Measurements from ENCODE around the gene ACAA1.

The ACAA1 gene

DNA sequence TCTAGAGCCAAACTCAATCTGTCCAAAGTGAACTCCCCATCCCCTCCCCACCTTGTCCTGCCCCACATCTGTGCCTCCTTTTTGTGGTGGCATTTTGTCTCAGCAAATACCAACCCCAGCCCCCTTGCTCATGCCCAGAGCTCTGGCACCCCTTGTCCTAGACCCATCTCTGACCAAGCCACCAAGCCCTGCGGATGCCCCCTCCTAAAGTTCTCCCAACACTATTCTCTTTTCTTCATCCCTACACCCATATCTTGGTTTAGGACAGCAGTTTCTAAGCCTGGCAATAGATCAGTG, 17.7 kb downstream of the ACAA1 start:
- no peak for DNase-seq (ENCODE audit: low spot score)

DNA sequence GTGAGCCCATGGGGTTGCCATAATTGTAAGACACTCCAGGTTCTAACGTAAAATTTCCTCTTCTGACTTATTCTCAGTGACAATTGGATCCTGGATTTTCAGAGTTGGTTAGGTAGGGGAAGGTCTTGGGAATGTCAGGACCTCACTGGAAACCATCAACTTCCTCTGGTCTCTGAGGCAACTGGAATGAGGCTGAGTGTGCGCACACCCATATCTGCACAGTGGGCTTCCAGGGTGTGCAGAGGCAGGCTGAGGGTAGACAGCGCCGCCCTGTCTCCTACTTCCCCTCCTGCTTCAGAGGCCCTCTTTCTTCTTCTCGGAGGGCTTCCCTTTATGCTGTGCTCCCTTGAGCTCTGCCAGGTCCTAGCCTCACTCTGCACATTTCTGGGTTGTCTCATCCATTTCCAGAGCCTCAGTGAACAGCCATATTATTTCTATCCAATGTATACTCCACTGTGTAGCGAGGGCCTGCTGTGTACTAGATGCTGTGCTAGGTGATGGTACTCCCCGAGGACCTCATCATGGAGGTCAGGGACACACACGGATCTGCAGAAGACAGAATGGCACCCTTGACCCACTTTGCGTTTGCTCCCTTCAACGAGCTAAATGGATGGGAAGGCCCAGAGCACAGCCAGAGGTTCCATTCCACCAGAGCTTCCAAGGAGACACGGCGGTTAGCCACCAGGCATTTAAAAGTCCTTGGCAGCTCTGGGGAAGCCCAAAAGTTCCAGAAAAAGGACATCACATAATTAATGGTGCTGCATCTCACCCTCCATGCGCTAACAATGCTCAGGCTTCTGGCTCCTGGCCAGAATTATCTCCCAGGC, 18.3 kb downstream of the ACAA1 start:
- DNase-seq (ENCODE audit: low spot score) = no peak

DNA sequence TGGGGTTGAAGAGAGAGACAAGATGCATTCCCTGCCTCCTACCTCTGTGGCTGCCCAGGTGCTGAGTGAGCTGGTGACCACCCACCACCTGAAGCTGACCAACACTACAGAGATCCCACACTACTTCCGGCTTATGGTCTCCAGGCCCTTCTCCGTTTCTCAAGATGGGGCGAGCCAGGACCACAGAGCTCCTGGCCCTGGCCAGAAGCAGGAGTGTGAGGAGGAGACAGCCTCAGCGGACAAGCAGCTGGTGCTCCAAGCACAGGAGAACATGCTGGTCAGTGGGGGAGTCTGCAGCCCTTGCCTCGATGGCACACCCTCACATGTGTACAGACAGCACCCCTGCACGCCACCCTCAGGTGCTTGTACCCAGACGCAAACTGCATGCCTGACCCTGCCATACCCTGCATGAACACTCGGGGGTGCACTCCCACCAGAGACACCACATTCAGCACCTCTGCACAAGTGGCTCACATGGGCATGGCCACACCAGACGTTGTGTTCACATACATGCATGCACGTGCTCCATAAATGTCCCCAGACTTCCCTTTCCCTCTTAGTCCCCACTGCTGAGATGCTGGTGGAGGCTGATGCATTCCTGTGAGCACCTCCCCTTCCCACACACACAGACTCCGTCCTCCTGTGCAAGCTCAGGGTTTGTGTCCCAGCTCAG, 19.0 kb downstream of the ACAA1 start:
- peak; percentile 40 for DNase-seq (ENCODE audit: low spot score)

DNA sequence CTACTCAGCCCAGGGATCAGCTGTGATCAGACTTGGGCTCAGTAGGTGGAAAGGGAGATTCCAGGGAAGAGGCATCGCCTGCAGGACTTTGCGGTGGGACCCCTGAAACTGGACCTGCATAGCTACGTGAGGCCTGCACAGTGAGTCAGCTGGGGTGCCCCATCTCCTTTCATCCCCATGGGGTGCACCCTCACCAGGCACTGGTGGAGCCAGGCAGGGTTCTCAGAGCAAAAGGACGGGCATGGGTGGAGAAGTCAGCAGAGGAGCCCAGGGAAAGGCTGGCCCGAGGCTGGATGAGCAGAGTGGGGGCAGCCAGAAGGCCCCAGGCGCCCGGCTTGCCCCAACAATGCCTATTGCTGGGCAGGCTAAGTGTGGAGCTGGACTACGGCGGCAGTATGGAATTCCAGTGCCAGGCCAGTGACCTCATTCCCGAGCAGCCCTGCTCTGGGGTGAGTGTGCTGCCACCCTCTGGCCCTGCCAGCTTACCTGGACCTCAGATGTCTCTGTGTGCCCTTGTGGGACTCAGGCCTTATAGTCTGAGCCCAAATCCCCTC, 19.7 kb downstream of the ACAA1 start:
- DNase-seq (ENCODE audit: low spot score) = no peak

DNA sequence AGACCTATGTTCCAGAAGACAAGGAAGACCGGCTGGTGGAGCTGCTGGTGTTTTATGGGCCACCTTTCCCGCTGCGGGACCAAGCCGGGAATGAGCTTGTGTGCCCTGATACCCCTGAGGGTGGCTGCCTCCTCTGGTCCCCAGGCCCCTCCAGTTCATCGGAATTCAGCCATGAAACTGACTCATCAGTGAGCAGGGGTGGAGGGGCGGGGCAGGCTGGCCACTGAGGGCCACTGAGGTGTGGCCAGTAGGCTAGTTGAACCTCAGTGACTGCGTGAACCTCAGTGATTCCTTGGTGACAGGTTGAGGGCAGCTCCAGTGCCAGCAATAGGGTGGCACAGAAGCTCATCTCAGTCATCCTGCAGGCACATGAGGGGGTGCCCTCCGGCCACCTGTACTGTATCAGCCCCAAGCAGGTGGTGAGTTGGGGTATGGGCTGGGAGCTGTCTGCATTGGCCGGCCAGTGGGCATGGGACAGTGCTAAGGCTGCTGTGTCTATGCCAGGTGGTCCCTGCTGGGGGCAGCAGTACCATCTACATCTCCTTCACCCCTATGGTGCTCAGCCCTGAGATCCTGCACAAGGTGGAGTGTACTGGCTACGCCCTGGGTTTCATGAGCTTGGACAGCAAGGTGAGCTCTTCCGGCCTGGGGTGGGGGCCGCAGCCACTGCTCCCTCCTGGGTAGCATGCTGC, 20.3 kb downstream of the ACAA1 start:
- DNase-seq (ENCODE audit: low spot score) = no peak

DNA sequence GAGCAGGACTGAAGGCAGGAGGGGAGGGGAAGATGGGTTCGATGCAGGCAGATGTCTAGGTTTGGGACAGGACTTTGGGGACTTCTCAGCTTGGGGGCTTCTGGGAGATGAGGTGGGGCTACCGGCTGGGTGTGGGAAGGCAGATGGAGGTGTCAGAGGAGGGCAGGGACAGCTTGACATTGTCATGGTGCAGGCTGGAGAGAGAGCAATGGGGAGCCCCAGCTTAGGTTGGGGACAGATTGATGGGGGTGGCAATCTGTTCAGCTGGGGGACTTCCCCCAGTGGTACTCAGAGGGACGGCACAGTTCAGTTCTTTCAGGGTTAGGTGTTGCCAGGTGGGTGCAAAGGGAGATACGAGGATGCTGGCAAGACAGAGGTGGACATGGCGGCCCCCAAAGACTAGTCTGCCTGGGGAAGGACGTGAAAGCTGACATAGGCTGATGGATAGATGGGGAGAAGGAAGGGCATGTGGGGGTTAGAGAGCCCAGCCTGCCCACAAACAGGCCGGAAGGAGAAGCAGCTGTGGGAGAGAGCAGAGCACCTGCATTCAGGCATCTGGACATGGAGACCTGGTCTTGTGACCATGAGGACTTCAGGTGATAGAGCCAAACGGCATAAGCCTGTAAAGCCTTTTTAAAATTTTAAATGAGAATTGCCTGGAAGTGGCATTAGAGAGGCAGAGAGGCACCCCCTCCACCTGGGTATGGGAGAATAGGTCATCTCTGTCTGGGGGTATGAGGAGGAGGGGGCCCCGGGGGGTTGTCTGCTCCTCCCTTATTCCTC, 21.1 kb downstream of the ACAA1 start:
- no peak for DNase-seq (ENCODE audit: low spot score)

DNA sequence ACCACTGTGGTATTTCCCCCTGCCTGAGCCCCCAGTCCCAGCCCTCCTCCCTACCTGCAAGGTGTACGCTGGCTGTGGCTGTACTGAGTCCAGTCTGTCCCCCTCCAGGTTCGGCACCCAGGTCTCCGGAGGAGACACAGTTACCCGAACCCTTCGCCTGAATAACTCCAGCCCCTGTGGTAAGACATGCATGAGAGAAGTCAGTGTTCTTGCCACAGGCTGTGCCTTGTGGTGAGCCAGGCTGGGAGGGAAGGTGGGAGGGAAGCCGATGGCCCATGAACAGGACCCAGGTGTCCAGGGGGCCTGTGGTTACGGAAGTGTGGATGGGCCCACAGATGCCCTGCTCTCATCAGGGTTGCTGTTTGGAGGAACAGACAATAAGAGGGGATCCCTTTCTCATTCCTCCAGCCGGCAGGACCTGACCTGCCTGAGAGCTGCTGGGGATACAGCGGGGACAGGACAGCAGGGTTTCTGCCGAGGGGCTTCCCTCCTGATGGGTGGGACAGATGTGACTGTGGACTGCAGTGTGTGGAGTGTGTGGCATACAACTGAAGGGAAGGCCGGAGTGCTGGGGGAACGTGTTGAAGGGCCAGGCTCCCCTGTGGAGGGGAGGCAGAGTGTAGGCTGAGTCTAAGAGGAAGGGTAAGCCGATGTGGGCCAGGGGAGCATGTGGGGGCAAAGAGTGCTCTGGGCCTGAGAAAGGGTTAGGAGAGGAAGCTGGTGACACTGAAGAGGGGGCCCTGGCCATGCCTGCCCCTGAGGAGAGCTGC, 21.9 kb downstream of the ACAA1 start:
- no peak for DNase-seq (ENCODE audit: low spot score)

DNA sequence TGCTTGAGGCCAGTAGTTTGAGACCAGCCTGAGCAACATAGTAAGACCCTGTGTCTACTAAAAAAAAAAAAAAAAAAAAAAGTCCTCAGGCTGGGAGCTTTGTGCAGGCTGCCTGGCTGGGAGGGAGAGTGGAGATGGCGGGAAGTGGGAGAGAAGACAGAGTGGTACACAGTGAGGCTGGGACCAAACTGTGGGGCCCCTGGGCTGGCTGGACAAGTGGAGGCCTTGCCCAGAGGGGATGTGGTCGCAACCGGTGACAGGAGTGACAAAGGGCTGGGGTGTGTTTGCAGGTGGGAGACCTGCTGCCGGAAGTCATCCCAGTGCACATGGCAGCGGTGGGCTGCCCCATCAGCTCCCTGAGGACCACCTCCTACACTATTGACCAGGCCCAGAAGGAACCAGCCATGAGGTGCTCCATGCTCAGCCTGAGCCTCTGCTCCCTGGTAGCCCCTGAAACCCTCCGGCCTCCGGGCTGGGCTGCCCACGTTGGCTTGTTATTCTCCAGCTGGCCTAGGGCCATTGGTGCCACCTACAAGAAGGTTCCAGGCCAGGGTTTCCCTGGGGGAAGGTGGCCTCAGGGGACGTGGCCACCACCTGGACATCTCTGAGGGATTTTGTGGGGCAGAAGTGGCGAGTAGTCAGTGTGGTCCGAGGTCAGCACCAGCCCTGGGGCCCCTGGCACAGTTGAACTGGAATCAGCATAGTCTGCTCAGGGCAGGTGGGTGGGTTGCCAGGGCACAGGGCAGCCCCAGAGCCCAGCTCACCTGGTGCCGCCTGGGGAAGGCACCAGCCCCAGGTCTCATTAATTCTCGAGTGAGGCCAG, 22.7 kb downstream of the ACAA1 start:
- DNase-seq (ENCODE audit: low spot score) = no peak

DNA sequence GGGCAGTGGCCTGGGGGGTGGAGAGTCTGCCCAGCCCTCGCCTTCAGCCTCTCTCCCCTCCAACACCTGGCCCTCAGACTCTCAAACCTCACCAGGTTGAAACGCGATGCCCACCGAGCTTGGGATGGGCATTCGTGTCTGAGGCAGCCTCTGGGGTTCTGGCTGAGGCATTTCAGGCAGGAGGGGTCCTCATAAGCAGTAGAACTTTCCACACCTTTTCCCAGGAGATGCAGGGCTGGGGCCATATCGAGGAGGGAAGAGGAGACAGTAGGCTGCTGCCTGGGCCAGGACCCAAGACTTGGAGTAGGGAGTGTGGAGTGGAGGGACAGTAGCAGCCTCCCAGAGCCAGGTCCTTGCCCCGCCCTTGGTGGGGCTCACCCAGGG, 24.6 kb downstream of the ACAA1 start:
- no peak for DNase-seq (ENCODE audit: low spot score)

DNA sequence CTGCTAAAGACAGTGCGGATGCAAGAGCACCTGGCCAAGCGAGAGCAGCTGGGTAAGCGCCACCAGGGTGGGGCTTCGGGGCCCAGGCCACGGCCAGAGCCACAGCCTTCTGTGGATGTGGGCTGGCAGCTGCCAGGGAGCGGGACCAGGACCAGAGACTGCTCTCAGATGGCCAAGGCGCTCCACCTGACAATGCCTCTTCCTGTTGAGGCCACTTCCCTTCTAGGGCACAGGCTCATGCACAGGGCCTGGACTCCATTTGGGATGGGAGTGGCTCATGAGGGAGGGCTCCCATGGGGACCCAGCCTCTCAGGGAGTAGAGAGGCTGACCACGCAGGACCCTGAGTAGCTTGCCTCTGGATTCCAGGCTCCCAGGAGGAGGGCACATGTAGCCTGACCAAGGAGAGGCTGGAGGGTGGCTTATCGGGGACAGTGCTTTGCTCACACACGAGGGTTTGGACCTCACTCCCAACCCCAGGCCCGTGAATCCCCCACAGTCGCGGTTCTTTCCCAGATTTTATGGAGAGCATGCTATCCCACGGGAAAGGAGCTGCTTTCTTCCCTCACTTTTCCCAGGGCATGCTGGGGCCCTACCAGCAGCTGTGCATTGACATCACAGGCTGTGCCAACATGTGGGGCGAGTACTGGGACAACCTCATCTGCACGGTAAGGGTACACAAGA, 25.1 kb downstream of the ACAA1 start:
- no peak for DNase-seq (ENCODE audit: low spot score)

DNA sequence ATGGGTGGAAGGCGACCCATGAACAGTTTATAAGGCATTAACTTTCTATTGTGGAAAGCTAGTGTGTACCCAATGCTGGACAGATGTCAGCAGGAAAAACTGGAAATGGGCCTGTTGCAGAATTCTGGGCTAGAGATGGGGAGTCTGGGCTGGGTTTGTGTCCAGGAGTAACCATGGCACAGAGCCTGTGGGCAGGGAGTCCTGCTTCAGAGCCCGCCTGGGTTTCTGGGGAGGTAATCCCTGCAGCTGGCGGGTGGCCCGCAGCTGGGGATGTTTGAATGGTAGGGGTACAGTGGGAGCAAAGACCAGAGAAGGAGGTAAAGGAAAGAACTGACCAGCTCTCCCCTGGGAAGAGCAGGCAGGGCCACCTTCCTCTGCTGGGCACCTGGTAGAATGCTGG, 25.7 kb downstream of the ACAA1 start:
- DNase-seq (ENCODE audit: low spot score) = no peak

DNA sequence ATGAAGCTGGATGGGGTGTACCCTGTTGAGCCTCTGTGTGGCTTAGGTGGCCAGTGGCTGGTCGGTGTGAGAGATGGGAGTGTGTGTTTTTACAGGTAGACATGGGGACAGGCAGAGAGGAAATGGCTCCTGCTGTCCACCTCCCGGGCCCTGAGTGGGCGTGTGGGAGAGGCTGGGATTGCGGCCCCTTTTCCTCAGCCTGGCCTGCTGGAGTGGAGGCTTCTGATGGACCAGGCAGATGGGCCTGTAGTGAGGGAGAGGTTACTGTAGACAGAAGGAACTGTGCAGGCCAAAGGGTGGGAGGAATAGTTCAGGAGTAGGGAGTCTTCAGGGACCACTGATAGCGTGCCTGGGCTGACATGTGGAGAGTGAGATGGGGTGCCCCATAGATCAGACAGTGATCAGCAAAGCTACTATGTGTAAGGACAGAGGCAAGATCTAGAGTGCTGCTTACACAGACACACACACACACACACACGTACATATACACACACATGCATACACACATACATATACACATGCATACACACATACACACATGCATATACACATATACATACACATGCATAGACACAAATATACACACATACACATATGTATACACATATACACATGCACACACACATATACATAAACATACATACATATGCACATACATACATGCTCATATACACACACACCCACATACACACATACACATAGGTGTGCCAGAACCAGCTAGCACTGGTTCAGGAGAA, 26.4 kb downstream of the ACAA1 start:
- no peak for DNase-seq (ENCODE audit: low spot score)

DNA sequence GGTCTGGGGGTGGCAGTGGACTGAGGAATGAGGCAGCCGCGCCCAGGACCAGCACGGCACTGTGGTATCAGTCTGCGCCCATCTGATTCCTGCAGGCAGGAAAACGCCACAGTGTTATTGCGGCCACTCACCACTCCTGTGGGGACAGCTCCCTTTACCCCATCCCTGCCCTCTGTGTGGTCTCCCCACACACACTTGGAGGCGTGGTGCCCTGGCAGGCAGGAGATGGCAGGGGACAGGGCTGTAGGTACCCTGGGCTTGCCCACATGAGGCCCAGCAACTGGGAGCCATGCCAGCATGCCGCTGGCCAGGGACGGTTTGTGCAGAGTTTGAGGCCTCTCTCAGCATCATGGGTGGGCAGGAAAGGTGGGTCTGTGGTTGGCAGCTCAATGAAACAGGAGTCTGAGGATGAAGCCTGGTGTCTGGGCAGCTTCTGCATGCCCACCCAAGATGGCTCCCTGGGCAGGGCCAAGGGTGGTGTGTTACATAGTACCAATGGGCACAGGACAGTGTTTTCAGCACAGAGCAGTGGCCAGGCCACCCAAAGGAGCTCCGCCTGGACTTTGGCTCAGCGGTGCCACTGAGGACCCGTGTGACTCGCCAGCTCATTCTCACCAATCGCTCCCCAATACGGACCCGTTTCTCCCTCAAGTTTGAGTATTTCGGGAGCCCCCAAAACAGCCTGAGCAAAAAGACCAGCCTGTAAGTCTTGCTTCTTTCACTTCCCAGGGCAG, 27.2 kb downstream of the ACAA1 start:
- DNase-seq (ENCODE audit: low spot score) = no peak

DNA sequence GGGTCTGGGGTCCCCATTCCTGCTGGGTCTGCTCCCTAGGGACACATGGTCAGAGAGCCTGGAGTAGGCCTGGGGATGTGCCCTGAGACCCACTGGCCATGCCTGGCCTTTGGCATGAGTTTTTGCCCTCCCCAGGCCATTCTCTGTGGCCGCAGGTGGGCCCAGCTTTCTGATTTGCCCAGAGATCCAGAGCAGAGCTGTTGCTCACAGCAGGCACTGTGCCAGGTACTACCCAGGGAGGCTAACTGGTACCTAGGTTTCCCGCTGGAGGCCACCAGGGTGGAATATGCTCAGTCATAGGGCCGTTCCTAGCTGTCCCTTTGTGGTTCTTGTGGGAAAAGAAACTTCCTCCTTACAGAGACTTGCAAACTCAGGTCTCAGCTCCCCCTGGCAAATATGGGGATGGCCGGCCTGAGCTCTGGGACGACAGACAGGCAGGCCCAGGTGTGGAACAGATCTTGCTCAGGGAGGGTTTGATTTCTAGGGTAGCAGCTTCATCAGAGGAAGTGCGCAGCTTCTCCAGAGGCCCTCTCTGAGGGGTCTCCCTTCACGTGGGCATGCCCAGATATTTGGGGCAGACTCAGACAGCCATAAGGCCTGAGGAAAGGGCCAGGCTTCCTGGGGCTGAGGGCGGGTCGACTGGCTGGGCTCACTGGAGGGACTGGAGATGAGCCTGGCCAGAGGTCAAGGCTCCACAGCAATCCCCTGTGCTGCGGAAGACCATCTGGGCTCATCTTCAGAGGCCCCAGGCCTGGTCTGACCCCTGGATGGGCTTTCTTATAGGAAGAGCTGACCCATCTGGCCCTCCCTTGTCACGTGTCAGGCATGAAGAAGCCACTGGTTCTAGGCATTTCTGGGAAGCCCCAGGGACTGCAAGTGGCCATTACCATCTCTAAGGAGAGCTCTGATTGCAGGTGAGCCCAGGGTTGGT, 28.0 kb downstream of the ACAA1 start:
- no peak for DNase-seq (ENCODE audit: low spot score)

DNA sequence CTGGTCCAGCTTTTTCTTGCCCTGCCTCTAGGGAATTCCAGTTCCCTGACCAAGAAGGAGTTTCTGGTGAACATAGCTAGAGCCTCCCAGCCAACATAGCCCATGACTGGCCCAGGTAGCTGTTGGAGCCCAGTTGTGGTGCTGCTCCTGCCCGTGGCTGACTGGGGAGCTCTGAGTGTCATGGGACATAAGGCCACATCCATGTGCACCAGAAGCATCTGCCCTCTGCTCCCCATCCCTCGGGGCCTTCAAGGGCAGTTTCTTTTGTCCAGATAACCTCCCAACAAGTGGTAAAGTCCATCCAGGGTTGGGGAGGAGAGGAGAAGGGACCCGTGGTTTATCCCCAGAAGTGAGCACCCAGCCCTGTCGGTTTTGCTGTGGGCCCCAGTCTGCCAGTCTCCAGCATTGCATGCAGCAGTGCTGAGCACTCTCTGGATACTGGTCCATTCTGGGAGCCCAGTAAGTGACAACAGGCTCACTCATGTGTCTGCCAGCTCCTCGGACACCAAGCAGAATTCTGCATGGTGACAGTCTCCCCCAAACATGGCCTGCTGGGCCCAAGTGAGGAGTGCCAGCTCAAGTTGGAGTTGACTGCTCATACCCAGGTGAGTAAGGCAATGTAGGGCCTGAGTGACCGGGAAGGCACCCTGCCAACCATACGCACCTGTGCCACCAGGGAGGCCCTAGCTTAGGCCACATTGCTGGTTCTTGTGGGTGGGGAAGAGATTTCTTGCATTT, 28.8 kb downstream of the ACAA1 start:
- no peak for DNase-seq (ENCODE audit: low spot score)

DNA sequence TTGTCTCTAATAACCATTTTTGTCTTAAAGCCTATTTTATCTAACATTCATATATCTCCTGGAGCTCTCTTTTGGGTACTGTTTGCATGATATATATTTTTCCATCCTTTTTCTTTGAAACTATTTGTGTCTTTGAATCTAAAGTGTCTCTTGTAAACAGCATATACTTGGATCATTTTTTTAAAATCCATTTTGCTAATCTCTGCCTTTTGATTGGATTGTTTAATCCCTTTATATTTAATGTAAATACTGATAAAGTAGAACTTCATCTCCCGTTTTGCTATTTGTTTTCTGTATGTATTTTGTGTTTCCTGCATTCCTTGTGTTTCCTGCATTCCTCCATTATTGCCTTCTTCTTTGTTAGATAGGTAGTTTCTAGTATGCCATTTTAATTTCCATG, 31.4 kb downstream of the ACAA1 start:
- DNase-seq (ENCODE audit: low spot score) = no peak

DNA sequence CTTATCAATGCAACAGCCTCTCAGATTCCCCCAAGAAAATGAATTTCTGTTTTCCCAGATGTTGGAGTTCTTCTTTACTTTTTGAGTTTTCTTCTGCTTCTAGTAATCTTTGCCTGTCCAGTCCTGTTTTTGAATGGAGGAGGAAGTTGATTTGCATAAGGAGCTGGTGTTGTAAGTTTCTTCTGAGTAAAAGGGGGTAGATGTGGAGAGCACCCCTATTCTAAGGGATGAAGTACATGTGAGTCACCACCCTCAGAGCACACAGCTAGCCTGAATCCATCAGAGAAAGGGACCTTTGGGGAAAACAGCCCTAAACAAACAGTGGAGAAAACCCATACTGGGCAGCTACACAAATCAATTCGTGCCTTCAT, 34.5 kb downstream of the ACAA1 start:
- no peak for DNase-seq (ENCODE audit: low spot score)

Data from pons (tissue), 1 donor.